ENCODE results near the gene LINS1. TPM values are rescaled to one million over a fixed set of nuclear protein-coding genes. Genes with fewer than 3 reads are reported as not detected.

LINS1 gene, protein sequence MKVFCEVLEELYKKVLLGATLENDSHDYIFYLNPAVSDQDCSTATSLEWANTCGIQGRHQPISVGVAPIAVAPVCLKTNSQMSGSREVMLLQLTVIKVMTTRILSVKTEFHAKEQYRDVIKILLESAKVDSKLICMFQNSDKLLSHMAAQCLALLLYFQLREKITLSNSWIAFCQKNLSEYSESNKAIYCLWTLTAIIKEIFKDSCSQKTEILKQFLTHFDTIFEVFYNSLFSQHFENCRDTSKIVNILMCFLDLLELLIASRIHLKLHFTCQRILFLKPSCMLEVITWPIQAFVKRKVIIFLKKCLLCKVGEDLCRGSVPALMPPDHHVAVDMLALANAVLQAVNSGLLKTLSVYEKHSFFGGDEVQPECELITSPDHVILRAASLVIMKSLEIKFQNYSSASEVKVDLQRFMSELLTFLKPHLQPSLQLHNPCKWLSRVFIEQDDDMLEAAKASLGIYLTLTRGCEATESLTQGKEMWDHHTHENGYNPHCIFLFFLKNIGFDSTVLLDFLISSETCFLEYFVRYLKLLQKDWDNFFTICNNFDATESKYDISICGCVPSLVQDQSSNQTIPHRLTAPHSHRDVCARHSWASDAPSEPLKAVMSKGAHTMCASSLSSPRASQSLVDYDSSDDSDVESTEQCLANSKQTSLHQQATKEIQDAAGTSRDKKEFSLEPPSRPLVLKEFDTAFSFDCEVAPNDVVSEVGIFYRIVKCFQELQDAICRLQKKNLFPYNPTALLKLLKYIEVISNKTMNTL
- 16.9 and 17.2 TPM in 2 replicates for total RNA-seq (2014; rRNA removed; shearing (Covaris generic))

DNA sequence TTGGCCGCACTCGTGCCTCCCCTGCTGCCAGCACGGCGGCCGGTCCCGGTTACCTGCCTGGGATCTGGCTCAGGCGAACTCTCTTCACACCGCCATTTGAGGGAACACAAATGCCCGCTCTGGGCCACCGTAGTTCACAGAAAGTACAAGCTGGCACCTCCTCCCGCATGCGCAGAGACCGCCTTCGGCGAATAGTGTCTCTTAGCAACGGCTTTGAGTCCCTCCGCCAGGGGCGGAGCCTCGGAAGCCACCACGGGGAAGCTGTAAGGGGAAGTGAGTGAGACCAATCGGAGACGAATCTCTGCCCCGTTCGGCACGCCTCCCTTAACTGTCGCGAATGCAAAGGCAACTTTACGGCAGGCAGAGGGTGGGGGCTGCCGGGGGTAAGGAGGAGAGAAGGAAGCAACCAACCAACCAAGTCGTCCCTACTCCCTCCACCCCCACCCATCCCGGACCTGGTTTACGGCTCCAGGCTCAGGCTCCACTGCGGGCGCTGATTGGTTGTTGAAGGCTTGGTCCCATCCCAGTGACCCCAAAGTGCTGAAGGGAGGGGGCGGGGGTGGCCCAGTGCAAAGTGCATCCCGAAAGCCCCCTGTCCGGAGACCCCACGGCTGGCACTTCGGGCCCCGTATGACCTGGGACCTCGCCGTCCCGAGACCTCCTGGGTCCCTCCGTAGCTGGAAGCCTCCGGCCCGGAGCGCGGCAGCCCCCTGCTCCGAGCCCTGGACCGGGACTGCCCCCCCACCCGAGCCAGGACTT is at the start of gene LINS1, which contains the start of gene ASB7:
LINS1 (minus strand) TSS at position 121 of the 759 bp plus-strand sequence. CDS start 21,342 bp downstream, outside the sequence.
ASB7 (plus strand) TSS at position 526 of the 759 bp plus-strand sequence. CDS start 9,628 bp downstream, outside the sequence.
- DNase-seq (ENCODE audit: low read depth), result peak; percentile 100

- no peak for DNase-seq (ENCODE audit: low read depth)
These were observed 49.3 kb upstream of the LINS1 start for GRCh38 chr15:100651253-100651652.

DNA sequence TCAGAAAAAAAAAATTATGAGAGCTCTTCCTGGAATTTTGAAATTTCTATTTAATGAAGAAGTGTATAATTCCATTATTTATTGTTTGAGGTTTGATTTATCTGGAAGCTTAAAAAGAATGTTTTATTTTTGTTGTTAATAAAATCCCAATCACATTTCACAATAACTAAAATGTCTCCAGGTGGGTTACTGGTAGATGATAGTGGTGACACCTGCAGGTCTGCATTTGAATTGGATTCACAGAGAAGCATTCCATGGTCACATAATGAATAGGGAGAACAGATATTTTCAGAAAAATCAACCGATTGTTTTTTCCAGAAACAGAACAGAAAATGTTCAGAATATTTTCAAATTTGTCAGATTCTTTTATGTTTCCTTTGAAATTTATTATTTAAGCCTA is 48.7 kb upstream of the LINS1 start:
- DNase-seq (ENCODE audit: low read depth), result no peak

DNA sequence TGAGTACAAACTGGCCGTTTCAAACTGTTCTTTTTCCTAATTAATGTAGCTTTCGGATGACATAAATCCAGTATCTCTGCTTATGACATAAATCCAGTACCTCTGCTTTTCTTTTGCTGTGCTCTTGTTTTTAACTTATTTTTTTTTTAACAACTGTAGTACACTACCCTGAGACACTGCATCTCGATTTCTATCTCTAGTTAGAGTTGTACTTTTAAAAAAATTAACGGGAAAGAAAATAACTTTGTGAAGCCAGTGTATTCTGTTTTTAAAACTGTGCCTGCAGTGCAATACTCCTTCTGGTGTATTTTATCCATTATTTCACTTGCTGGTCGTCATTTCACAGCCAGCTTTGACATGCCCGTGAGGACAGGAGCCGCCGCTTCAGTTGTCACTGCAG is 47.0 kb upstream of the LINS1 start:
- no peak for DNase-seq (ENCODE audit: low read depth)

DNA sequence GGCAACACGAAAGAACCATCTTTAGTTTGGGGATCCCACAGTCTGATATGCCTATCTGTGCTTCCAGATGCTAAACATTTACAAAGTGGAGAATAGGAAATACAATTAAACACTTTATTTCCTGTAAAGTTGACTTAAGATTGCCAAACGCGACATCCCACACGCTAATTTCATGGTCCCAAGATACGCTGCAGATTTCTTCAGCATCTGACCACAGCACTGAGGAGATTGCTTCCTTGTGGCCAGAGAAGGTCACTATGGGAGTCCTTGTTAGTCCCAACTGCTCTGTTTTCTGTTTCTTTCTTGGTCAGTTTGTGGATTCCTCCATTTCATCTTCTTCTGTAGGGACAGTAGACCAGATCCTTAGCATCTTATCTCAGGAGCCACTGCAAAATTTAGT is 43.7 kb upstream of the LINS1 start:
- no peak for DNase-seq (ENCODE audit: low read depth)

DNA sequence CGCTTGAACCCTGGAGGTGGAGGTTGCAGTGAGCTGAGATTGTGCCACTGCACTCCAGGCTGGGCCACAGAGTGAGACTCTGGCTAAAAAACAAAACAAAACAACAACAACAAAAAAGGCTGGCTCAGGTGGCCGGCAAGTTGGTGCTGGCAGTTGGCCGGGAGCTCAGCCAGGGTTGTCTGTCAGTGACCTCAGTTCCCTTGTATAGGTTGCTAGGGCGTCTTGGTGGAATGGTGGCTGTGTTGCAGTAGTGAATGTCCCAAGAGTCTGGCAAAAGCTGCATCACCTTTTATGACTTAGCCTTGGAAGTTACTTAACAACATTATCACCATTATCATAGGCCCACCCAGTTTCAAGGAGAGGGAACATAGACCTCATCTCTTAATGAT is 41.0 kb upstream of the LINS1 start:
- no peak for DNase-seq (ENCODE audit: low read depth)

- DNase-seq (ENCODE audit: low read depth), result no peak
These were observed 40.4 kb upstream of the LINS1 start for GRCh38 chr15:100642213-100642949.

- no peak for DNase-seq (ENCODE audit: low read depth)
These were observed 36.3 kb upstream of the LINS1 start for GRCh38 chr15:100638177-100638730.

GRCh38 chr15:100635406-100636071 is 33.6 kb upstream of the LINS1 start:
- DNase-seq (ENCODE audit: low read depth), result peak; percentile 67

- peak; percentile 5 for DNase-seq (ENCODE audit: low read depth)
These were observed 31.7 kb upstream of the LINS1 start for GRCh38 chr15:100633763-100634075.

DNA sequence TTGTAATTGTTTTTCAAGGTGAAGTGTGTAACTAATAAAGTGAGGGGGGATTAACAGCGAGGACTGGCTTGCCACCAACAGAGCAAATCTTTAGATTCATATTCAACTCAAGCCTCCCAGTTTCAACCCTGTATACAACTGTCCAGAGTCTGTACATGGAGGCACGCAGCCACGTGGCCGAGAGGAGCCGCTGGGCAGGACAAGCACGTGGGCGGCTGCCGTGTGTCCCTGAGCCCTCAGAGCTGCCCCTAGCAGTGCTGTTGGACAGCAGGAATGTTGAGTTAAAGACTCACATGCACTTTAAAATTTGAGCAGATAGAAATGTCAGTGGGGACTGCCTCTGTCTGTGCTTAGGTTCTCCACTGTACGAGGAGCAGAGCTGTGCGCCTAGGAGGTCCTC is 29.8 kb upstream of the LINS1 start:
- DNase-seq (ENCODE audit: low read depth), result no peak

- DNase-seq (ENCODE audit: low read depth), result peak; percentile 35
These were observed 26.8 kb upstream of the LINS1 start for GRCh38 chr15:100628746-100629145.

DNA sequence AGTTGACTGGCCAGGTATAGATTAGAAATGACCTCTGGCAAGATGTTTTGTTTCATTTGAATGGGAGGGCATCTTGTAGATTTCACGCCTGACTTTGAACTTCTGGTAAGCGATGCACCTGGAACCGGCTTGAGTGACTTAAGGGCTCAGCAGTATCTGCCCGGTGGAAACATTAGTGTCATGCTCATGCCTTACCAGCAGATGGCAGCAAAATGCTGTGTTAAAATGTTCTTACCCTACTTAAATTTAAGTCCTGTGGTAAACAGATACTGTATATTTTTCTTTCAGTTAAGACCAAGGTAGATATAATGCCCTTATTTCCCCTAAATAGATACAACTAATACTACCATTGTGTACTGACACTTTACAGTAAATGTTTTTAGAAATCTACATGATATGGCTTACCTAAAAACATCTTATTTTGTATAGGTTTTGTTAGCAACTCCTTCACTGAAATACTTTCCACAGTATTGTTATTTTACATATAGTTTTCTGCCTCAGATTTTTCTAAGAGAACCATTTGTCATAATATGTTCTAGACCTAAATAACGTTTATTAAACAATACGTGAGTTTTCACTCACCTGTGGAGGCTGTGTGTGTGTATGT is 25.9 kb upstream of the LINS1 start:
- peak; percentile 64 for DNase-seq (ENCODE audit: low read depth)

DNA sequence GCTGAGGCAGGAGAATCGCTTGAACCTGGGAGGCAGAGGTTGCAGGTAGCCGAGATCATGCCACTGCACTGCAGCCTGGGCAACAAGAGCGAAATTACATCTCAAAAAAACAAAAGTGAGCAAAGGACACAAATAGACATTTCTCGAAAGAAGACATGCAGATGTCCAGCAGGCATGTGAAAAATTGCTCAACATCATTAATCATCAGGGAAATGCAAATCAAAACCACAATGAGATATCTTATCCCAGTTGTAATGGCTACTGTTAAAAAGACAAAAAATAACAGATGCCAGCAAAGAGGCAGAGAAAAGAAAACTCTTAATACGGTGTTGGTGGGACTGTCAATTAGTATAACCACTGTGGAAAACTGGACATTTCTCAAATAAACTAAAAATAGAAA is 21.3 kb upstream of the LINS1 start:
- DNase-seq (ENCODE audit: low read depth), result peak; percentile 66

GRCh38 chr15:100616700-100617099 is 14.7 kb upstream of the LINS1 start:
- no peak for DNase-seq (ENCODE audit: low read depth)

- DNase-seq (ENCODE audit: low read depth), result no peak
These were observed 13.8 kb upstream of the LINS1 start for GRCh38 chr15:100615801-100616200.

GRCh38 chr15:100614918-100615317 is 12.9 kb upstream of the LINS1 start:
- DNase-seq (ENCODE audit: low read depth), result no peak

GRCh38 chr15:100614336-100614735 is 12.4 kb upstream of the LINS1 start:
- no peak for DNase-seq (ENCODE audit: low read depth)

- DNase-seq (ENCODE audit: low read depth), result no peak
These were observed 11.2 kb upstream of the LINS1 start for GRCh38 chr15:100613208-100613607.

DNA sequence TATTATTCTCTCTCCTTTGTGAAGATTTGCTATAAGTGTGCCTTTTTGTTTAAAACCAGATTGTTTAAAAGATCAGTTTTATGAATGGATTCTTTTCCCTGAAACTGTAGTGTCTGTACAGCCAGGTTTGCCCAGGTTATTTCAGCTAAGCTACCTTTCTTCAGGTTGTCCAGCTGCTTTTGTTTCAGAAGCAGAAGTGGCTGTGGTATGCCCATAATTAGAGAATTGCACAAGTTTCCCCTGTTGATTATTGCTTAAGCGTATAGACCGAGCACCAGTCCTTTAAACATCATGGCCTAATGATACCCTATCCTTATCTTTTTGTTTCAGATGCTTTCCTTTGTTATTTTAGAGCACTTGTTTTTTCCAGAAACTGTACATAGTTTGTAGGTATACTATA is 10.6 kb upstream of the LINS1 start:
- no peak for DNase-seq (ENCODE audit: low read depth)

All from M059J (cell line).